Measurements from ENCODE around the gene TNRC6B.
"Not testable (repeated sequence)": the region's sequence is repeated elsewhere in the genome, so short reads cannot be mapped to it uniquely, and the experiment has no call there.

The TNRC6B gene

GRCh38 chr22:40216041-40216756 is 38.5 kb downstream of the TNRC6B start:
- DNase-seq, result no peak

GRCh38 chr22:40218152-40218551 is 40.4 kb downstream of the TNRC6B start:
- no peak for DNase-seq

GRCh38 chr22:40218723-40219294 is 41.1 kb downstream of the TNRC6B start:
- DNase-seq, result no peak

GRCh38 chr22:40220316-40221054 is 42.8 kb downstream of the TNRC6B start:
- DNase-seq, result no peak

GRCh38 chr22:40221055-40221414 is 43.3 kb downstream of the TNRC6B start:
- no peak for DNase-seq

- not testable (repeated sequence) for DNase-seq
Observed at GRCh38 chr22:40222979-40223378, 45.3 kb downstream of the TNRC6B start.

- no peak for DNase-seq
Observed at GRCh38 chr22:40224702-40225101, 47.0 kb downstream of the TNRC6B start.

GRCh38 chr22:40226620-40227019 is 48.9 kb downstream of the TNRC6B start:
- DNase-seq, result no peak

GRCh38 chr22:40231618-40232313 is 54.0 kb downstream of the TNRC6B start:
- no peak for DNase-seq

- no peak for DNase-seq
Observed at GRCh38 chr22:40232624-40233023, 54.9 kb downstream of the TNRC6B start.

- DNase-seq, result no peak
Observed at GRCh38 chr22:40233886-40234285, 56.2 kb downstream of the TNRC6B start.

GRCh38 chr22:40234658-40235057 is 56.9 kb downstream of the TNRC6B start:
- DNase-seq, result no peak

GRCh38 chr22:40235308-40235707 is 57.6 kb downstream of the TNRC6B start:
- DNase-seq, result no peak

- DNase-seq, result no peak
Observed at GRCh38 chr22:40236131-40236665, 58.5 kb downstream of the TNRC6B start.

- no peak for DNase-seq
Observed at GRCh38 chr22:40237241-40237640, 59.5 kb downstream of the TNRC6B start.

GRCh38 chr22:40237788-40238424 is 60.2 kb downstream of the TNRC6B start:
- no peak for DNase-seq

- no peak for DNase-seq
Observed at GRCh38 chr22:40238425-40239344, 61.0 kb downstream of the TNRC6B start.

GRCh38 chr22:40239345-40239683 is 61.6 kb downstream of the TNRC6B start:
- no peak for DNase-seq

- DNase-seq, result no peak
Observed at GRCh38 chr22:40240160-40240559, 62.4 kb downstream of the TNRC6B start.

- DNase-seq, result no peak
Observed at GRCh38 chr22:40240686-40241085, 63.0 kb downstream of the TNRC6B start.

GRCh38 chr22:40241200-40241763 is 63.6 kb downstream of the TNRC6B start:
- no peak for DNase-seq

Measured in DMS 273 treated with DMSO at 0.1 percent for 48 hours (cell line).